ENCODE data around the gene FOXD4L3.
"Not testable (repeated sequence)": the region's sequence is repeated elsewhere in the genome, so short reads cannot be mapped to it uniquely, and the experiment has no call there.

FOXD4L3 gene

GRCh38 chr9:68351689-68352088 is 49.0 kb downstream of the FOXD4L3 start:
- DNase-seq (ENCODE audit: low spot score): not testable (repeated sequence)

Data from left forelimb (tissue), 1 donor.